ENCODE data around the gene NSUN2.

DNA sequence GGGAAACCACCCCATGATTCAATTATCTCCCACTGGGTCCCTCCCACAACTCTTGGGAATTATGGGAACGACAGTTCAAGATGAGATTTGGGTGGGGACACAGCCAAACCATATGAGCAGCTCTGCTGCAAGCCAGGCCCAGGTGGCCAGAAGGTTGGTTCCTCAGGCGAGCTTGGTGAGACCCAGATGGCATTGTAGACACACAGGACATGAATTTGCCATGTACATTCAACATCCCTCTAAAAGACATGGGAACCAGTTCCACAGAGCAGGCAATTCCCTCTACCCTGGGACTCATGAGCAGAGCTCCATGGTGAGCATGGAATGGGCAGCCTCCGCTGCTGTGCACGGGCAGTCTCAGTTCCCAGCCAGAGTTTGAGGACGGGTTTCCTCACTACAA is 53.3 kb downstream of the NSUN2 start:
- TF ChIP-seq, protein P1, sequence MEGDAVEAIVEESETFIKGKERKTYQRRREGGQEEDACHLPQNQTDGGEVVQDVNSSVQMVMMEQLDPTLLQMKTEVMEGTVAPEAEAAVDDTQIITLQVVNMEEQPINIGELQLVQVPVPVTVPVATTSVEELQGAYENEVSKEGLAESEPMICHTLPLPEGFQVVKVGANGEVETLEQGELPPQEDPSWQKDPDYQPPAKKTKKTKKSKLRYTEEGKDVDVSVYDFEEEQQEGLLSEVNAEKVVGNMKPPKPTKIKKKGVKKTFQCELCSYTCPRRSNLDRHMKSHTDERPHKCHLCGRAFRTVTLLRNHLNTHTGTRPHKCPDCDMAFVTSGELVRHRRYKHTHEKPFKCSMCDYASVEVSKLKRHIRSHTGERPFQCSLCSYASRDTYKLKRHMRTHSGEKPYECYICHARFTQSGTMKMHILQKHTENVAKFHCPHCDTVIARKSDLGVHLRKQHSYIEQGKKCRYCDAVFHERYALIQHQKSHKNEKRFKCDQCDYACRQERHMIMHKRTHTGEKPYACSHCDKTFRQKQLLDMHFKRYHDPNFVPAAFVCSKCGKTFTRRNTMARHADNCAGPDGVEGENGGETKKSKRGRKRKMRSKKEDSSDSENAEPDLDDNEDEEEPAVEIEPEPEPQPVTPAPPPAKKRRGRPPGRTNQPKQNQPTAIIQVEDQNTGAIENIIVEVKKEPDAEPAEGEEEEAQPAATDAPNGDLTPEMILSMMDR (IDR thresholded peaks at IDR 0.05; ENCODE audit: low read depth, low read length) = no peak
- no peak for TF ChIP-seq POLR2A (IDR thresholded peaks at IDR 0.05; ENCODE audit: extremely low read depth, insufficient read length)
- TF ChIP-seq MYC (IDR thresholded peaks at IDR 0.05; ENCODE audit: low read depth, low read length) = no peak
- TF ChIP-seq, protein P2, sequence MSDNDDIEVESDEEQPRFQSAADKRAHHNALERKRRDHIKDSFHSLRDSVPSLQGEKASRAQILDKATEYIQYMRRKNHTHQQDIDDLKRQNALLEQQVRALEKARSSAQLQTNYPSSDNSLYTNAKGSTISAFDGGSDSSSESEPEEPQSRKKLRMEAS (IDR thresholded peaks at IDR 0.05; ENCODE audit: low read depth, low read length) = no peak
